Pancreas (tissue), 10 donors: ENCODE measurements around the gene PTPN14. TPM values are rescaled to one million over a fixed set of nuclear protein-coding genes. Genes with fewer than 3 reads are reported as not detected.

Experiments
- ATAC-seq, 4 donors: fragments of 200-7000 bp; cut with Tn5 transposase; one replicate each; pipeline versions ENCODE4 v1.8.0 to v1.9.1; 2020; ENCODE audit warnings: mild to moderate bottlenecking in 4 of 4, moderate library complexity in 4 of 4
- DNase-seq, 6 donors: peaks; one replicate each; pipeline ENCODE4 v3.0.0-alpha.2; 2020
- FAIRE-seq: peaks from 2 replicates; lab custom pipeline; 2012; peaks lifted over from hg19 to GRCh38; lab: Jason Lieb, UNC
- H3K27ac ChIP-seq, 4 donors: fragments of 200-600 bp; sonication (generic); 1 replicate in 3 of 4; 2 replicates in 1 of 4; pipeline versions ENCODE4 v1.5.0 to v1.8.0; 2020
- H3K27me3 ChIP-seq, 4 donors: fragments of 200-600 bp; one replicate each; pipeline ENCODE4 v1.8.0; 2021
- H3K36me3 ChIP-seq, 3 donors: fragments of 200-600 bp; sonication (generic) in 1 of 3; one replicate each; pipeline versions ENCODE4 v1.5.0 to v1.8.0; 2020 to 2021
- H3K4me1 ChIP-seq, 3 donors: fragments of 200-600 bp; one replicate each; pipeline ENCODE4 v1.8.0; 2021
- H3K4me3 ChIP-seq, 4 donors: fragments of 200-600 bp; sonication (generic) in 2 of 4; one replicate each; pipeline versions ENCODE4 v1.5.0 to v1.8.0; 2020 to 2021
- H3K9me3 ChIP-seq, 4 donors: fragments of 200-600 bp; one replicate each; pipeline ENCODE4 v1.8.0; 2021
- CTCF ChIP-seq, 4 donors: fragments of 200-600 bp; sonication (generic) in 3 of 4; IDR thresholded peaks; one replicate each; pipeline versions ENCODE4 v1.5.0 to v1.8.0; 2021; ENCODE audit warnings: antibody characterized with exemption in 4 of 4
- WGBS, 2 donors: extraction: QIAGEN DNeasy Blood & Tissue Kit; methylation state at CpG; one replicate each; pipeline ENCODE4 v1.1.7; 2013; 5-methylcytosine and 5-hydroxymethylcytosine counted together
- intact Hi-C, 3 donors: fragments of 100-400 bp; cut with DNase I; formaldehyde crosslinking; loops; one replicate each; pipeline versions ENCODE4 v1.11.1 to v1.14.2; 2022
- polyA plus RNA-seq, 2 donors: library from polyadenylated mRNA; stranded (reverse); fragments of 200-250 nt; gene quantifications; one replicate each; pipeline ENCODE4 v1.2.3, GENCODE V29; 2013
- total RNA-seq, 6 donors: library from RNA; stranded (reverse); fragmentation: NEBNext Ultra II Directional in 4 of 6; extraction: Animal tissue kit (Norgen Biotek cat#: 25700) in 4 of 6; gene quantifications; one replicate each; pipeline versions ENCODE4 v1.2.1 to v1.2.4, GENCODE V29; 2021 to 2023
- donor health status: healthy with polysubstance abuse.
- donor health status: DM: no; HTN: no; CAD: no; lungs with moderate emphysema.
- donor health status: DM: no; HTN: no; CAD: no.
- donor health status: control.
- donor health status: control.
- donor health status: Bipolar disorder and iron deficiency.
- donor health status: DM: yes; HTN: yes; CAD: no.
- donor health status: DM: no; HTN: no; CAD: no.
- donor health status: DM: no; HTN: no; CAD: no.
- donor health status: DM: yes; HTN: yes; CAD: no.

The PTPN14 gene
- total and polyA plus RNA-seq, 8 donors: 1.9 to 17.5 (median 11.5) TPM

GRCh38 chr1:214544791-214545190, 6.6 kb downstream of the PTPN14 start:
- Histone ChIP-seq H3K4me1 (peaks cover 15 to 23% (median 15%) of the 10 kb centered on the region in 3 donors), H3K27me3 (no peaks in the 10 kb centered on the region), H3K9me3 (no peaks in the 10 kb centered on the region), H3K27ac (no peak overlapping the region), H3K4me3 (no peak overlapping the region), H3K36me3 (no peaks in the 10 kb centered on the region)
- ATAC-seq: no peak
- FAIRE-seq: no peak
- TF ChIP-seq CTCF (IDR thresholded peaks at IDR 0.05): no peak
- intact Hi-C loops: no loop called here
- DNase-seq: no peak
- WGBS, 2 donors: 93 to 97% methylated on average over 1 of the region's 1 CpG

GRCh38 chr1:214542275-214543199, 8.9 kb downstream of the PTPN14 start:
- TF ChIP-seq CTCF (IDR thresholded peaks at IDR 0.05): no peak
- H3K27ac ChIP-seq: no peak overlapping the region
- WGBS, 2 donors: 87 to 88% methylated on average over 11 of the region's 11 CpGs

GRCh38 chr1:214541693-214542092, 9.7 kb downstream of the PTPN14 start:
- intact Hi-C loops: no loop called here
- Histone ChIP-seq H3K4me3 (no peak overlapping the region), H3K27me3 (no peaks in the 10 kb centered on the region), H3K4me1 (peaks cover 0 to 5% (median 0%) of the 10 kb centered on the region in 3 donors), H3K36me3 (no peaks in the 10 kb centered on the region), H3K27ac (no peak overlapping the region), H3K9me3 (no peaks in the 10 kb centered on the region)
- 61 to 69% methylated on average over 2 of the region's 2 CpGs for WGBS, 2 donors
- FAIRE-seq: no peak
- no peak for ATAC-seq
- DNase-seq: no peak
- no peak for TF ChIP-seq CTCF (IDR thresholded peaks at IDR 0.05)

More at GRCh38 chr1:214542275-214543199, 8.9 kb downstream of the PTPN14 start:
- intact Hi-C loops: no loop called here
- ATAC-seq: no peak
- H3K36me3 ChIP-seq: no peaks in the 10 kb centered on the region
- H3K27me3 ChIP-seq: no peaks in the 10 kb centered on the region
- FAIRE-seq: no peak
- no peak overlapping the region for H3K4me3 ChIP-seq
- H3K4me1 ChIP-seq: peaks cover 5 to 12% (median 6%) of the 10 kb centered on the region in 3 donors
- no peak for DNase-seq
- H3K9me3 ChIP-seq: no peaks in the 10 kb centered on the region

GRCh38 chr1:214541206-214541605, 10.2 kb downstream of the PTPN14 start:
- 90 to 91% methylated on average over 2 of the region's 2 CpGs for WGBS, 2 donors
- ATAC-seq (no peak), FAIRE-seq (no peak), DNase-seq (no peak)
- H3K9me3 ChIP-seq: no peaks in the 10 kb centered on the region
- no peak overlapping the region for H3K4me3 ChIP-seq
- no peaks in the 10 kb centered on the region for H3K27me3 ChIP-seq
- intact Hi-C loops: no loop called here
- peaks cover 0 to under 1% (median 0%) of the 10 kb centered on the region in 3 donors for H3K4me1 ChIP-seq
- no peak for TF ChIP-seq CTCF (IDR thresholded peaks at IDR 0.05)
- no peak overlapping the region for H3K27ac ChIP-seq
- H3K36me3 ChIP-seq: no peaks in the 10 kb centered on the region

- no peak for TF ChIP-seq CTCF (IDR thresholded peaks at IDR 0.05)
- no peak for FAIRE-seq
- no peak for DNase-seq
- Histone ChIP-seq H3K4me1 (no peaks in the 10 kb centered on the region), H3K27me3 (no peaks in the 10 kb centered on the region), H3K36me3 (no peaks in the 10 kb centered on the region), H3K9me3 (no peaks in the 10 kb centered on the region), H3K27ac (no peak overlapping the region), H3K4me3 (no peak overlapping the region)
- ATAC-seq: no peak
- intact Hi-C loops: no loop called here
- WGBS, 2 donors: 84 to 92% methylated on average over 5 of the region's 5 CpGs
These were observed 11.1 kb downstream of the PTPN14 start for GRCh38 chr1:214540324-214540723.
